ENCODE results near the gene HMX1.

HMX1 gene

DNA sequence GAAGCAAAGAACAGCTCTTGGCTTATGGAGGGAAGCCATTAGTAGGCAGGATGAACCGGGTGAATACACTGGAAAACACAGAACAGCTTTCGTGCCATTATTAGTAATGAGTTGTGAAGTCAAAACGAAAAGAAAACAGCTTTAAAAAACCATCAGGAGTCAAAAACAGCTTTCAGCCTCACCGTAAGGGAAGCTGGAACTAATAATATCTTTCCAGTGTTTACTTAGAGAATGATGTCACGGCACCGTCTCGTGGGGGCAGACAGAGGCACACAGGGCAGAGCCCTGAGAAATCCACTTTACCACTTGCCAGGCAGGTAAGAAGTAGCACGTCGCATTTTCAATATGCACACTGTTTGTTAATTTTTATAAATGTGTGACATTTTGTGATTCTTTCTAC lies 37.9 kb upstream of the HMX1 start:
- H3K4me3 ChIP-seq (replicated peaks; ENCODE audit: low read depth, low read length), result no peak overlapping the region
- no peak for DNase-seq (ENCODE audit: extremely low read depth, low read depth)
- no peak for TF ChIP-seq CTCF (IDR thresholded peaks at IDR 0.05; ENCODE audit: low read depth, low read length, missing control alignments)

DNA sequence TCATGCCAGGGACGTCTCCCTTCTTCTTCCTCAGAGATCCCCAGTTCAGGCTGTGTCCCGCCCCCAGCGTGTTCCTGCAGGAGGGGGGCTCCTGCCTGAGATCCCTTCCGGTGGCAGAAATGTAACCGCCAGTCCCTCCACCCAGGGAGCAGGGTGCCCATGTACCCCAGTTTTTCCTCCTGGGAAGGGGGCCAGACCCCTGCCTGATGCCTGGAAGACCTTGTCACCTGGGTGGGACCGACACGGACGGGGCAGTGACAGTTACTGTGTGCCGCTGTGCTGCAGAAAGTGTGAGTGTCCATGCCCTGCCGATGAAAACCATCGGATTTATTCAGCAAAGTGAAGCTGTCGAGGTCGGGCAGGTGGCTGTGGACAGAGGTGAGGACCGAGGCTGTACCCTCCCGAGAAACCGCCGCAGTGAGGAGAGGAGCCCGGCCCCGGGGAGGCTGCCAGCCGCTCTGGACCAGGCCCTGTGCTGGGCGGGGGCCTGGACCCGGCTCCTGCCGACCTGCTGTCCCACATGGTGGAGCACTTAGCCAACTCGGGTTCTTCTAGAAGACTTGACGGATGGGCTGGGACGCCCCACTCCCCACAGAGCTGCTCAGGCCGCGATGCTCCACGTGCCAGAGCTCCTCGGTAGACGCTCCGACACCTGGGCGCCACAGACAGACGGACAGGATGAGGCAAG lies 36.7 kb upstream of the HMX1 start:
- no peak overlapping the region for H3K4me3 ChIP-seq (replicated peaks; ENCODE audit: low read depth, low read length)
- TF ChIP-seq CTCF (IDR thresholded peaks at IDR 0.05; ENCODE audit: low read depth, low read length, missing control alignments), result no peak
- DNase-seq (ENCODE audit: extremely low read depth, low read depth), result no peak

DNA sequence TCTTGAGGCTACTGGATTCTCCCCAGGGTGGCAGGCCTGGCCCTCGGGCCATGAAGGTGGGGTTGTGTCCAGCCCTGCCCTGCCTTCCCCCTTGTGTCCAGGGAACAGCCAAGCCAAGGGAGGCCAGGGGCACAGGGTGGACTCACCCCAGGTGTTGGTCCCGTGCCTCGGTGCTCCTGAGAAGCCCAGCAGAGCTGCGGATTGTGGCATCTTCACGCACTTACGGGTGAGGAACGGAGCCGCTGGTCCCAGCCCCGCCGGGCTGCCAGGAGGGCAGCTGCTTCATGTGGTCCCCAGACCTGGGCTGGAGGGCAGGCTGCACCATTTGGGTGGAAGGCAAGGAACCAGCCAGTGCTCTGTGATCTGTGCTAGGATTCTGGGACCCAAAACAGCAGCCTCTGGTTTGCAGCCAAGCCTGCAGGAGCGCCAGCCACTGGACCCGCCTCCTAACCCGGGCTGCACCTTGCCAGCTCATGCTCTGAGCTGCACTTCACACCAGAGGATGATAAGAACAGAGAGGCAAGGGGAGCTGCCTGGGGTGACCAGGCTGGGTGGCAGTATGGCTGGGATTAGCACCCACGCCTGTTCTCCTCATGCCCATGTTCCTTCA lies 36.1 kb upstream of the HMX1 start:
- no peak overlapping the region for H3K4me3 ChIP-seq (replicated peaks; ENCODE audit: low read depth, low read length)
- TF ChIP-seq CTCF (IDR thresholded peaks at IDR 0.05; ENCODE audit: low read depth, low read length, missing control alignments), result no peak

GRCh38 chr4:8906991-8907595 lies 35.5 kb upstream of the HMX1 start:
- DNase-seq (ENCODE audit: extremely low read depth, low read depth), result no peak
- H3K4me3 ChIP-seq (replicated peaks; ENCODE audit: low read depth, low read length), result no peak overlapping the region
- no peak for TF ChIP-seq CTCF (IDR thresholded peaks at IDR 0.05; ENCODE audit: low read depth, low read length, missing control alignments)

More for the DNA sequence above, 36.1 kb upstream of the HMX1 start:
- no peak for DNase-seq (ENCODE audit: extremely low read depth, low read depth)

GRCh38 chr4:8906668-8906970 lies 35.0 kb upstream of the HMX1 start:
- DNase-seq (ENCODE audit: extremely low read depth, low read depth), result no peak
- TF ChIP-seq CTCF (IDR thresholded peaks at IDR 0.05; ENCODE audit: low read depth, low read length, missing control alignments), result no peak

GRCh38 chr4:8905773-8906667 lies 34.4 kb upstream of the HMX1 start:
- no peak for DNase-seq (ENCODE audit: extremely low read depth, low read depth)
- H3K4me3 ChIP-seq (replicated peaks; ENCODE audit: low read depth, low read length), result no peak overlapping the region
- no peak for TF ChIP-seq CTCF (IDR thresholded peaks at IDR 0.05; ENCODE audit: low read depth, low read length, missing control alignments)

More at GRCh38 chr4:8906668-8906970, 35.0 kb upstream of the HMX1 start:
- no peak overlapping the region for H3K4me3 ChIP-seq (replicated peaks; ENCODE audit: low read depth, low read length)
